HG03378 (cell line): Measurements from ENCODE around the gene DAPP1.
"Not testable (repeated sequence)": the region's sequence is repeated elsewhere in the genome, so short reads cannot be mapped to it uniquely, and the experiment has no call there.

Experiments
- ATAC-seq: cut with Tn5 transposase; IDR thresholded peaks from one replicate; pipeline ENCODE4 v1.9.1; 2021; ENCODE audit warnings: mild to moderate bottlenecking, moderate library complexity; ENCODE audit not compliant: unreplicated experiment

The DAPP1 gene

DNA sequence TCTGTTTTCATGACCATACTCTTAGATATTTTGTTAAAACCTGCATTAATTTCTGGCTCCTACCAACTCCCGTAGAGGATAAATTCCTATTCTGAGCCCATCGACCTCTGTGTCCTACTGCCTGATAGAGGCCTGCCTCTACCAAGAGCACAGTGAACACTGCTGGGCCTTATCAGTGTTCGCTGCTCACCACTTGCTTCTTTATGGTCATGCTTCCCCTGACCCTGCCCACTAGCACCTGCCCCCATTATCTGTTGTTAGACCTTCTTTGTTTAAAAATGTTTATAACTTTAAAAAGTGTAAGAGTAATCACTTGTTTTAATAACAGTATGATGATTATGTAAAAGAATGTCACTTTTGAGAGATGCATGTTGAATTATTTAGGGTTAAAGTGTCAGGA, 6.1 kb downstream of the DAPP1 start:
- ATAC-seq, result no peak

DNA sequence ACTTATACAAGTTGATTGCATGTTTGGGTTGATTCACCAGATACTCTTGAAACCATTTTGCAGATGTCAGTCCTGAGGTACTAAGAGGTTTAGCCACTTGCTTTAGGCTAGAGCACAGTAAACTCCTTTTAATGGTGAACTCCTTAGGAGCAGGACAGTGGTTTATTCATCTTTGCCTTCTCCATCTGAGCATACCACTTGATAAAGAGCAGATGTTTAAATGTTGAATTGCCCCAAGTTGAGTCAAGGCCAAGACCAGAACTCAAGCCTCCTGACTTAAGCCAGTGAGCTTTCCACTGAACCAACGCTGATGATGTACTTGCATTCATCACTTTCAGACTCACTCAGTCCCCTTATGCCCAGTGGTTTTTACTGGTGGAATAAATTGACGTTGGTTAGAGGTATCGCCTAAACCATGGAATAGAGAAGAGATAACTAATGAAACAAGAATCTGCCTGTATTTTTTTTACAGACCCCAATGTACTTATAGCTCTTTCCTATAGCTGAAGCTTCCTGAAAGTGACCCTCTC, 7.5 kb downstream of the DAPP1 start:
- ATAC-seq, result no peak

DNA sequence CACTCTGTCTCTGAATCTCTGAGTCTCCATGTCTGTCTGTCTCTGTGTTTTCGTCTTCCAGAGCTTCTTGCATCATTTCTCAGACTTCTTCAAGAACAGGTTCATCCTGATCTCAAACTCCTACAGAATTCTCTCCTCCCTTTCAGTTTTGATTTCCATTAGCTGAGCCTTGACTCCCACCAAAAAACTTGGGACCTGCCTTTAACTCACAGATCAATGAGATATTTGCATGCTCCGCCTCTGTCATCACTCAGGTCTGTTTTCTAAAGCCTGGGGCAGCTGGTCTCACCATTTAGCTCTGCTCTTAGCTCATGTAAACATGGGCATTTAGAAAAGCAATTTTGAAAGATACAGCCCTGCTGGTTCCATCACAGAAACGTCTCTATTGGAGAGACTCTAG, 8.6 kb downstream of the DAPP1 start:
- no peak for ATAC-seq

DNA sequence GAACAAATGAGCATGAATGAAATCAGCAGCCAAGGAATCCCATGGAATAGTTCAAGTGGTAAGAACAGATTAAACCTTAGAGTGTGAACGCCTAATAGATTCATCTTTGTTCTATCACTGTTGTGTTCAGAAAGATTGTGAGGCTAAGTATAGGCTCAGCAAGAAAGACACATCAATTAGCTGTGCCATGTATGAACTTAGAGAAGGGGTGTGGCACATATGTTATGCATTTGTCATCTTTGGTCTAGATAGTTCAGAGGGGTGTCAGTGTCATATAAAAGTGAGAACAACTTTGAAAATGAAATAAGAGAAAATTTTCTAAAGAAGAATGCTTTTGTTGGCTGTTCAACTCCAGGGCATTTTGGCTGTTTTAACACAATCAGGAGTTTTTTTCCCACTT, 9.4 kb downstream of the DAPP1 start:
- ATAC-seq, result no peak

DNA sequence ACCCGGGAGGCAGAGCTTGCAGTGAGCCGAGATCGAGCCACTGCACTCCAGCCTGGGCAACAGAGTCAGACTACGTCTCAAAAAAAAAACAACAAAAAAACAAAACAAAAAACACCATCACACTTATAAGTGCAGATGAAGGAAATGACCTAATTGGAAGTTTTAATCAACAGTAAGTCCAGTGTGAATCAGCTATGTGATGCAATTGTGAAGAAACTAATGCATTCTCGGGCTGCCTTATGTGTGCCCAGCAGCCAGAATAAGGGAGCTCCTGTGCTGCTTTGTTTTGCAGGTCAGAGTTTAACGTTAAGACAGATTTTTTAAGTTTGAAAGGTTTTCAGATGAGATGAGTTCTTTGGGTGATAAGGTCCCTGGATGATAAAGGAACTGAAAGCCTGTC, 10.8 kb downstream of the DAPP1 start:
- no peak for ATAC-seq

DNA sequence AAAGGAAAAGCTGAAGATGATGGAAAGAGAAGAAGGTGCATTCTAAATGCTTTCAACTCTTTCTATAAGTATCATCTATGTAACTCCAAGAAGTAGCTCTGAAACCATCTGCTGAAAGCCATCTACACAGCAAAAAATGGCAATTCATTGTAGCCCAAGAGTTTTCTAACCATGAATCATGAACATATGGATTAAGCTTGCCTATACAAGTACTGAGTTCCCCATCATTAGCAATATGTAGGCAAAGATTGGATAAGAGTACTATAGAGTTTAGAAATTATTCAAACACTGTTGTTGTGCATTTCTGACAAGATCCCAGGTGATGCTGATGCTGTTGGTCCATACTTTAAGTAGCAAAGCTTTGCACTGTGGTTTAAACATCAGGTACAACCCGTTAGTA, 11.2 kb downstream of the DAPP1 start:
- ATAC-seq, result no peak

DNA sequence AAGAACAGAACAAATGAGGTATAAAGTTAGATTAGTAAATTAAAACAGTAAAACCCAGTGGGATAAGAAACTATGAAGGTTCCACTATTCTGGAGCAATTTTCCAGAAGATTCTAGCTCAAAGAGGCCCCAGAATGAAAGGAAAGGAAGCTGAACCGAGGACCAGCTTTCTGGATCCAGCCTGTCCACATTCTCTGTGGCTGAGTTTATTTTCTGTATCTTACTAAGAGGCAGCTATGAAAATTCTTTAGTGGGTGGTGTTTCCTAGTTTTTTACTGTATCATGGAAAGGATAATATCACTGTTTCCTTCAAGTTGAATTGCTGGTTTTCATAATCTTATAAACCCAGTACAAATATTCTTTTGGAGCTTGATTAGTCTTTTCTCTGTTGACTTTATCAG, 11.8 kb downstream of the DAPP1 start:
- no peak for ATAC-seq

DNA sequence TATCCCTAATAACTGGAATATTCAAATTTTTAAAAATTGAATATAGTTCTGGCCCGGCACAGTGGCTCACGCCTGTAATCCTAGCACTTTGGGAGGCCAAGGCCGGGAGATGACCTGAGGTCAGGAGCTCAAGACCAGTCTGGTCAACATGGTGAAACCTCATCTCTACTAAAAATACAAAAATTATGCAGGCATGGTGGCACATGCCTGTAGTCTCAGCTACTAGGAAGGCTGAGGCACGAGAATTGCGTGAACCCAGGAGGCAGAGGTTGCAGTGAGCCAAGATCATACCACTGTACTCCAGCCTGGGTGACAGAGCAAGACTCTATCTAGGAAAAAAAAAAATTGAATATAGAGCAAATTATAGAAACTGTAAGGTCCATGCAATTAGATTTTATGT, 13.4 kb downstream of the DAPP1 start:
- not testable (repeated sequence) for ATAC-seq

DNA sequence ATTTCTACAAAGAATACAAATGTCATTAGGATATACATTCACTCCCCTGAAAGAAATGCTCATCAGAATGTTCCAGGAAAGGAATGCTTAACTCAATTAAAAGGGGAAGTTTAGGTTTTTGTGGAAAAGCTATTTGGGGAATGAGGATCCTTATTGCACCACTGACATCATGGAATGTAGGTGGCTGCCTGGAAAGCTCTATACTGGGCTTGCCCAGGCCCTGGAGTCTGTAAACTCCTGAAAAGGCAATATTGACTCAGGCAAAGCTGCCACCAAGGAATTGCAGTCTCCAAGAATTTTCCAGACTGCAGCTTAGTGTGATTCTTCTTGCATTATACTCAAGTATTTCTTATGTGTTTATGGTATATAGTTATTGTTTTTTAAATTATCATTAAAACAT, 15.7 kb downstream of the DAPP1 start:
- no peak for ATAC-seq

DNA sequence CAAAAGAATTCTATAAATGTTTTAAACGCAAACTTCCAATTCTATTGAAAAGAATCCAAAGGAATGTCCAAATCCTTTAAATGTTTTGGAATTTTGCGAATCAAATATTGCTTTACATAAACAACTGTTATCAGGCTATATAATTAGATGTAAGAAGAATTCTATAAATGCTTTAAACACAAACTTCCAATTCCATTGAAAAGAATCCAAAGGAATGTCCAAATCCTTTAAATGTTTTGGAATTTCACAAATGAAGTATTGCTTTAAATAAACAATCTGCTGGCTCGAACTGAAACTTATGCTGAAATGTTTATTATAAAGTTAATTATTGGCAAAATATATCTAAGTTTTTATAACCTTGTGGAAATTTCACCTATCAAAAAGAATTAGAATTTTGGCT, 16.1 kb downstream of the DAPP1 start:
- ATAC-seq, result no peak

DNA sequence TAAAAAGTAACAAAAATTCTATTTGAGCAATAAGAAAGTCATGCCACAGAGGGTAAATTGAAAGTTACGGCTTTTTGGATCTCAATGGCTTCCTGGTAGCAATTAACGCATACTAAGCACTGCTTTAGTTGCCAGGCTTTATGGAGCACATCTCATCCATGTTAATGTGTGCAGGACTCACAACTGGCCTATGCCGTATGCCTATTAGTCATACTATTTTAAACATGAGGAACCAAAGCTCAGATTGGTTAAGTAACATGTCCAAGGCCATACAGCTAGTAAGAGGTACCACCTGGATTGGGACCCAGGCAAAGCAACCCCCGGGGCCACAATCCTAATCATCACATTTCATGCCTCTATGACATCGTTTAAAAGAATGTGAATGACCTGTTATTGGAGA, 17.1 kb downstream of the DAPP1 start:
- ATAC-seq, result no peak

DNA sequence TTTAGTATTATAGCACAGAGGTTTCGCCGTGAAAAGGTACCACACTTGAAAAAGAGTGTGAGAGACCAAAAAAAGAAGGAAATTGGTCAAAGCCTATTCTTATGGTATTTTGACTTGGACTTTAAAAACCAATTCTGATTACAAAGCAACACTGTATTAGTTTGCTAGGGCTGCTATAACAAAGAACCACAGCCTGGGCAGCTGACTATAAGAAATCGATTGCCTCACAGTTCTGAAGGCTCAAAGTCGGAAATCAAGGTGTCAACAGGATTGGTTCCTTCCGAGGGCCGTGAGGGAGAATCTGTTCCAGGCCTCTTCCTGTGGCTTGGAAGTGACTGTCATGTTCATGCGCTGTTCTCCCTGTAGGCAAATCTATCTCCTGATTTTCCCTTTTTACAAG, 17.9 kb downstream of the DAPP1 start:
- ATAC-seq, result no peak

DNA sequence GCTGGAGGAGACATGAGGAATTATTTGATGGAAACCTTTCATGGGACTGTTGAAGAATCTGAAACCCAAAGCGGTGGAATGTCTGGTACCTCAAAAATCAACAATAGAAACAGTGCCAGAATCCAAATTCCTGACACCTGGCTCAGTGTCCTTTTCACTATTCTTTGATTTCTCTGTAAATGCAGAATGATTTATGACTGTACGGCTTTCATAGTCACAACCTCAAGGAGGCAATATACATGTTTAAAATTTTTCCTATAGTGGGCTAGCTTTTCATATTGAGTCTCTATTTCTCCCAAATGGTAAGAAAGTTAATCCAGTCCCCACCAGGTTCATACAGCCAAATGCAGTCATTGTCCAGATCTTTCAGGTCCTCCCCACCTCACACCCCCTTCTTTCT, 19.3 kb downstream of the DAPP1 start:
- no peak for ATAC-seq

DNA sequence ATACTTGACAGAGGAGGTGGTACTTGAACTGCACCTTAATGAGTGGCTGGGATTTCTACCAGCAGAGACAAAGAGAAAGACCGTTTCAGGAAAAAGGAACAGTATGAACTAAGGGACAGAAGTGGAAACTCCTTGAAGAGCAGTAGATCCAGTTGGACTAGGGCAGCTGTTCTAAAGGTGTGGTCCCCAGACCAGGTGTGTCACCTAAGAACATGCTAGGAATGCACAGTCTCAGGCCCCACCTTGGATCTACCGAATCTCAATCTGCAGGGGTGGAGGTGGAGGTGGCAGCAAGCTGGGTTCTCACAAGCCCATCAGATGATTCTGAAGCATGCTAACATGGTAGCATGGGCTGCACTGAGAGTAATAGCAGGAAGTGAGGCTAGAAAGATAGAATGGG, 22.3 kb downstream of the DAPP1 start:
- no peak for ATAC-seq

DNA sequence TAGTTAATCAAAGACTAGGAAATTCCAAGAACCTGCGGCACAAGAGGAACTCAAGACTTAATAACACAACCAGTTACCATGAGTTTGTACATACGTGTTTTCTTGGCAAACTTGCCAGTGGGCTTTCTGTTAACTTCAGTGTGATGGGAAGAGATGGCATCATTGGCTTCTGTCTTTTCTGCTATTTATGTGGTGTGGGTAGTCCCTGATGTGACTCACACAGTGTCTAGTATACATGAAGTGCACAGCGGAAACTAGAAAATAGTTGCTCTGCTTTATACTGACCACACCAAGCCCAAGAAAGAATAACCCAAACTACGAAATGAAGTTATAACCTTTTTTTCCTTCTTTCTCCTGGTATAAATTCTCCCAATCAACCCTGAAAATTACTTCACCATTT, 24.5 kb downstream of the DAPP1 start:
- ATAC-seq, result peak; percentile 52

DNA sequence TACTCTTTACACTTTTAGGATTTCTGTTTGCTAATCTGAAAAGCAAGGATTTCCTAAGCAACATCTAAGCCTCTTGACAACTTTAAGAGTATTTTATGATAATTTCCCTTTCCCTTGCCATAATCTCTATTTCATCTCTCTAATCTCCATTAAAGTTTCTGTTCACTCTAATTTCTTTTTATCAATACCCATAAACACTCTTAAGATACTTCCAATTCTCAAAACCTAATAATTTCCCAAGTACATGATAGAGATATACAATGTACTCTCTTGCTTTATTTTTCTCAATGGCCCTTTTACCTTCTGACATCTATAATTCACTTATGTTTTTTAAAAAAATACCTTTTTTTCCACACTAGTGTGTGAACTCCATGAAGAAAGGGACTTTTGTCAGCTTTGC, 26.8 kb downstream of the DAPP1 start:
- no peak for ATAC-seq

DNA sequence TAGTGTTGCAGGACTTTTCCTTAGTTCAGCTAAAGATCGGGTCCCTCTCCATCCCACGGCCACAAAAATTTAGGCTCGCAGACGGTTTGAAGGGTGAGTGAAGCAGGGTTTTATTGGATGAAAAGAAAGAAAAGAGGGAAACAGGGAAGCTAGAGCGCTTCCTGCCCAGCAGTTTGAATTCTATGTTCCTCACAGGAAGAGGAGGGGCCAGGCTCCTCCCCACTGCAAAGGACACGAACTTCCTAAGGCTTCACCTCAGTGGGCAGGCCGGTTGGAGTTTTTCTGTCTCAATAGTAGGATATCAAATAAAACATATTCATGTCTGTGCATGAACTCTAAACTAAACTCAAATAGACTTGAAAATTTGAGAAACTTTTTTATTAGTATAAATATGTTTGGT, 27.4 kb downstream of the DAPP1 start:
- ATAC-seq, result no peak

DNA sequence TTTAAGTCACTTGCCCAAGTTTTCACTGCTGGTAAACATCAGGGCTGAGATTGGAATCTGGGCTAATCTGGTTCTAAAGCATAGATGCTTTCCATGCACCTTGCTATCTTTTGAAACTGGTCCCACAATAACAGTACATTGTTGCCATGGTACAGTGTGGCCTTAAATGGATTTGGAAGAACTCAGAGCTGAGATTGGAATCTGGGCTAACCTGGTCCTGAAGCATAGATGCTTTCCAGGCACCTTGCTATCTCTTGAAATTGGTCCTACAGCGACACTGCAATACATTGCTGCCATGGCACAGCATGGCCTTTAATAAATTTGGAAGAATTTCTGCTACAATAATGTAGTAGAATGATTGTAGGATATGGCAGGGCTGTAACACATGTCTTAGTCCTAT, 28.6 kb downstream of the DAPP1 start:
- ATAC-seq, result no peak

DNA sequence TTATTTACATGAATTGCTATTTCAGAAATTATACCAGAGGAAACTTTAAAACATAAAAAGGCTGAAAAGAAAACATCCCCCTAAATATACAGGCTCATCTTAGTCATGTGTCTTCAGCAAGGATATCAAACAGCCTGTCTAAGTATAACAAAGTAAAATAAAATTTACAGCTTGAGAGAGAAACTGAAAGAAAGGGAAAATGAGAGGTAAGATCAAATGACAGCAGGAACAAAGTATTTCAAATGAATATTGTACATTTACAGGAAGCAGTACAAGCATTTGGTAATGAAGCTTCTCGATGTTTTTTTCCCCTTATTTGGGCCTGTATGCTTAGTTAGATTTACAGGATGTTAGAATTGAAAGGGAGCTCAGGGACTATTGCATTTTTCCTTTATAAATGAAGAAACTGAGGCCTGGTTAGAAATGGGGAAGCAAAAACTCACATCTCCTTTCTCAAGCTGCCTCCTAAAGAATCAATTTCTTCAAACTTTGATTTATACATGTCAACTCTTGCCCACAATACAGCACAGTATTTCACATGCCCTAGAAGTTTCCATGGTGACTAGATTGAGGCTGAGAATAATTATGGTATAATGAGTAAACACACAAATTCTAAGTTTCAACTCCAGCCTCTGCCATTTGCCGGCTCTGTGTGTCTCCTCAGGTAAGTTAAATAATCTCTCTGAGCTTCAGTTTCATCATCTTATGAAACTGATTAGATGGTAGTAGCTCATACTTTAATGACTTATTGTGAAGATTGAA, 29.3 kb downstream of the DAPP1 start:
- no peak for ATAC-seq

DNA sequence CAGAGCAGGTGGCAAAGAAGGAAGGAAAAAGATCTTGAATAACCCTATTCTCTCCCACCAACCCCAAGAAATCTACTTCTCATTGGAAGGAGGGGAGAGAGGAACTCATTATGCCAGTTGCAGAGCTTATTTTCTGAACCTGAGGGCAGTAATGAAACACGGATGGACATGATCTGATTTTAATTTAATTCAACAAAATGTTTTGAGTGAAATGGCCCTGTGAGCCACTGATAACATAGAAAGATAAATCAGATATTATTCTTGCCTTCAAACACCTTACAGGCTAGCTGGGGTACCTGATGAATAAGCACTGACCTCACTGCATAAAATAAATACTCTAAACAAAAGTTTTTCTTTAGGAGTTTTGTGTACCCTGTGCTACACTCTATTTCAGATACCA, 30.3 kb downstream of the DAPP1 start:
- no peak for ATAC-seq

DNA sequence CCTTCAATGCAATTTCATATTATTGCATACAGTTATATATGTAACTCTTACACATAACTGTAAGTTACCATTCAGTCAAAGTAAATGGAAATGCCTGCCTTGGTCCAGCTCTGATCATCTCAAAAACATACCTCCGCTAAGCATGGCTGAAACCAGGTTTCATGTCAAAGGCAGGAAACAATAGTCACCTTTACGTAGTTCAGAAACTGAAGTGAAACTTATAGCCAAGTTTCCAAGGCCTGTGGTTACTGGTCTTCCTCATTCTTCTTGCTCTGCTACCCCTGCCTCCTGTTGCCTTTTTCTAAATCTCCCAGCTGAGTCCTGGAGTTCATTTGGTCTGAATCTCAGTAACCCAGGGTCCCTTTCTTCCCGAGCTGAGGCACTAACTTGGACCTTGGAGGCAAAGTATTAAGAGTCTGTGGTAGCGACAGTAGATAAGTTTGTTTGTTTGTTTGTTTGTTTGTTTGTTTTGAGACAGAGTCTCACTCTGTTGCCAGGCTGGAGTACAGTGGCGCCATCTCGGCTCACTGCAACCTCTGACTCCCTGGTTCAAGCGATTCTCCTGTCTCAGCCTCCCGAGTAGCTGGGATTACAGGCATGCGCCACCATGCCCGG, 30.8 kb downstream of the DAPP1 start:
- peak; percentile 73 for ATAC-seq

DNA sequence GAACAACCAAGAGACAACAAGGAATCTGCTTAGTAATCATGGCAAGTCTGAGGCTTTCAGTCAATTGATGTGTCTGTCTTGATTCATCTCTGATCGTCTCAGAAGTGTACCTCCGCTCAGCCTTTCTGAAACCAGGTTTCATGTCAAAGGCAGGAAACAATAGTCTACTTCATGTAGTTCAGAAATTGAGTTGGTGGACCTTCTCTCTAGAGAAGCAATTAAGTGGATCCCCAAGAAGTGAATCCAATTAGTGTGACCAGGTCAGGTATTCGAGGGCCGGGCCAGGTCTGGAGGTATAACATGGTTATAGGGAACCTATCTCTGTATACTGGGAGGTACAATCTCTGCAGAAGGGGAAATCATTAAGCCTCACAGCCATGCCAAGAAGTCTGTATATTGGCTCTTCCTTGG, 32.0 kb downstream of the DAPP1 start:
- ATAC-seq, result peak; percentile 25
